Loucy (cell line): ENCODE results near the gene TBX20.
"Not testable (repeated sequence)": the region's sequence is repeated elsewhere in the genome, so short reads cannot be mapped to it uniquely, and the experiment has no call there.

ENCODE experiments used
- H2AFZ ChIP-seq: fragments of 200-600 bp; sonication (generic); 2 replicates; pipeline ENCODE4 v1.6.0; 2016; ENCODE audit warnings: antibody characterized with exemption, mild to moderate bottlenecking, low read length, moderate library complexity
- H3F3A ChIP-seq: fragments of 200-600 bp; 2 replicates; pipeline ENCODE4 v1.6.0; 2016; ENCODE audit warnings: antibody characterized with exemption, low read depth, mild to moderate bottlenecking
- H3K27me3 ChIP-seq: fragments of 200-600 bp; sonication (generic); 2 replicates; pipeline ENCODE4 v1.6.1; 2014; ENCODE audit warnings: low read length, mild to moderate bottlenecking; ENCODE audit not compliant: insufficient read depth, poor library complexity, severe bottlenecking
- H3K36me3 ChIP-seq: fragments of 200-600 bp; sonication (generic); 2 replicates; pipeline ENCODE4 v1.6.1; 2016; ENCODE audit warnings: low read length; ENCODE audit not compliant: insufficient read depth
- H3K4me1 ChIP-seq: fragments of 200-600 bp; sonication (generic); 2 replicates; pipeline ENCODE4 v1.5.1; 2014; ENCODE audit warnings: low read length, mild to moderate bottlenecking; ENCODE audit not compliant: insufficient read depth, poor library complexity, severe bottlenecking
- H3K4me2 ChIP-seq: fragments of 200-600 bp; sonication (generic); 2 replicates; pipeline ENCODE4 v1.6.0; 2014; ENCODE audit warnings: antibody characterized with exemption, low read length, low read depth, mild to moderate bottlenecking; ENCODE audit not compliant: poor library complexity, severe bottlenecking
- H3K4me3 ChIP-seq: fragments of 200-600 bp; sonication (generic); 2 replicates; pipeline ENCODE4 v1.5.1; 2014; ENCODE audit warnings: low read length, mild to moderate bottlenecking, mixed read lengths; ENCODE audit not compliant: poor library complexity, severe bottlenecking
- H3K79me2 ChIP-seq: fragments of 200-600 bp; sonication (generic); 2 replicates; pipeline ENCODE4 v1.6.1; 2014; ENCODE audit warnings: low read length; ENCODE audit not compliant: insufficient read depth
- H3K9ac ChIP-seq: fragments of 200-600 bp; sonication (generic); 2 replicates; pipeline ENCODE4 v1.6.0; 2014; ENCODE audit warnings: mild to moderate bottlenecking, low read depth, low read length, moderate library complexity; ENCODE audit not compliant: poor library complexity, severe bottlenecking
- H3K9me2 ChIP-seq: fragments of 200-600 bp; sonication (generic); replicated peaks from 2 replicates; pipeline ENCODE4 v1.6.1; 2016; ENCODE audit warnings: low read depth, low read length, mixed read lengths
- H3K9me3 ChIP-seq: fragments of 200-600 bp; sonication (generic); 2 replicates; pipeline ENCODE4 v1.6.1; 2014; ENCODE audit warnings: mild to moderate bottlenecking, antibody characterized with exemption, low read length, low read depth; ENCODE audit not compliant: insufficient read depth
- H4K20me1 ChIP-seq: fragments of 200-600 bp; sonication (generic); 2 replicates; pipeline ENCODE4 v1.6.0; 2014; ENCODE audit warnings: antibody characterized with exemption, low read length, mild to moderate bottlenecking; ENCODE audit not compliant: insufficient read depth, poor library complexity, severe bottlenecking
- EZH2phosphoT487 ChIP-seq: fragments of 200-600 bp; IDR thresholded peaks from 2 replicates; pipeline ENCODE4 v1.6.1; 2018; ENCODE audit warnings: antibody characterized with exemption, mild to moderate bottlenecking, moderate library complexity, borderline replicate concordance

The TBX20 gene

GRCh38 chr7:35232994-35233393 is 20.9 kb downstream of the TBX20 start:
- no peak overlapping the region for H3K9ac ChIP-seq
- H2AFZ ChIP-seq: no peak overlapping the region
- no peaks in the 10 kb centered on the region for H4K20me1 ChIP-seq
- H3K4me2 ChIP-seq: no peak overlapping the region
- no peaks in the 10 kb centered on the region for H3K36me3 ChIP-seq
- TF ChIP-seq EZH2phosphoT487: no peak
- H3K79me2 ChIP-seq: no peaks in the 10 kb centered on the region
- peaks cover 3% of the 10 kb centered on the region for H3K4me1 ChIP-seq
- no peaks in the 10 kb centered on the region for H3K9me2 ChIP-seq
- no peaks in the 10 kb centered on the region for H3F3A ChIP-seq
- no peaks in the 10 kb centered on the region for H3K27me3 ChIP-seq
- no peaks in the 10 kb centered on the region for H3K9me3 ChIP-seq
- no peak overlapping the region for H3K4me3 ChIP-seq

- H3K27me3 ChIP-seq, H3K36me3 ChIP-seq, H2AFZ ChIP-seq, H3K9ac ChIP-seq, H3K4me2 ChIP-seq, H3K9me3 ChIP-seq, H3F3A ChIP-seq, H4K20me1 ChIP-seq, H3K9me2 ChIP-seq, H3K4me1 ChIP-seq, H3K79me2 ChIP-seq, H3K4me3 ChIP-seq: not testable (repeated sequence)
Measured at GRCh38 chr7:35231221-35231620, 22.7 kb downstream of the TBX20 start.

- H3F3A ChIP-seq, H3K9me2 ChIP-seq, H3K4me3 ChIP-seq, H2AFZ ChIP-seq, H3K79me2 ChIP-seq, H3K4me1 ChIP-seq, H4K20me1 ChIP-seq, H3K9ac ChIP-seq, H3K27me3 ChIP-seq, H3K4me2 ChIP-seq, H3K36me3 ChIP-seq, H3K9me3 ChIP-seq: not testable (repeated sequence)
Measured at GRCh38 chr7:35229116-35229780, 24.7 kb downstream of the TBX20 start.

GRCh38 chr7:35228496-35229051 is 25.3 kb downstream of the TBX20 start:
- not testable (repeated sequence) for H3K9ac ChIP-seq, H3K4me2 ChIP-seq, H4K20me1 ChIP-seq, H3F3A ChIP-seq, H3K36me3 ChIP-seq, H3K9me3 ChIP-seq, H3K9me2 ChIP-seq, H3K4me1 ChIP-seq, H3K79me2 ChIP-seq, H3K4me3 ChIP-seq, H3K27me3 ChIP-seq, H2AFZ ChIP-seq

- not testable (repeated sequence) for H3K9ac ChIP-seq, H3K36me3 ChIP-seq, H3K4me3 ChIP-seq, H3K79me2 ChIP-seq, H3K9me3 ChIP-seq, H3K4me2 ChIP-seq, H4K20me1 ChIP-seq, H3K4me1 ChIP-seq, H2AFZ ChIP-seq, H3F3A ChIP-seq, H3K27me3 ChIP-seq, H3K9me2 ChIP-seq
Measured at GRCh38 chr7:35227438-35227837, 26.5 kb downstream of the TBX20 start.

GRCh38 chr7:35222445-35222844 is 31.5 kb downstream of the TBX20 start:
- not testable (repeated sequence) for H3K27me3 ChIP-seq, H3K36me3 ChIP-seq, H3K79me2 ChIP-seq, H3K4me1 ChIP-seq, H4K20me1 ChIP-seq, H3F3A ChIP-seq, H3K9ac ChIP-seq, H3K4me3 ChIP-seq, H3K4me2 ChIP-seq, H3K9me3 ChIP-seq, H2AFZ ChIP-seq, H3K9me2 ChIP-seq

GRCh38 chr7:35220176-35220575 is 33.7 kb downstream of the TBX20 start:
- not testable (repeated sequence) for H3K36me3 ChIP-seq, H4K20me1 ChIP-seq, H3K4me1 ChIP-seq, H3K27me3 ChIP-seq, H3K79me2 ChIP-seq, H3K4me3 ChIP-seq, H3K9ac ChIP-seq, H3K4me2 ChIP-seq, H3K9me3 ChIP-seq, H3F3A ChIP-seq, H3K9me2 ChIP-seq, H2AFZ ChIP-seq
